Measurements from ENCODE around the gene SMIM8. TPM values are rescaled to one million over a fixed set of nuclear protein-coding genes. Genes with fewer than 3 reads are reported as not detected.

Gene SMIM8
- total RNA-seq, 1 donor from 2014 or later: 13.5 TPM

DNA sequence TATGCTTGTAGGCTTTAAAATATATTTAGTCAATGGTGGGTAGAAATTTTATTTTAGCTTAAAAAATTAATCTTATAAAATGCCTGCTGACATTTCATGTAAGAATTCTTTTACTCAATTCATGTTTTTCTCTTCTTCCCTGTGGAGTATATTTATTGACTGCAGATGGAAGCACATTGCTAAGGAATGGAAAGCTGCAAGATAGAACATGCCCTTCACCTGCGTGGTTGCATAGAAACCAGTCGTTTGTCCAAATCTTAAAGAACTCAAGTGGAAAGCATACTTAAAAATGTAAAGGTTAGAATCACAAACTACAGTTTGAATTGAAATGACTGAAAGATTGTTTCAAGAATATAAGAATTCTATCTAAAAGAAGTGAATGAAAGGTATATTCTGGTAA is 52.9 kb downstream of the SMIM8 start:
- Mint-ChIP-seq H3K4me3 (no peak overlapping the region), H3K36me3 (ENCODE audit: low read depth) (peaks cover 14% of the 10 kb centered on the region), H3K27me3 (ENCODE audit: low read depth) (no peaks in the 10 kb centered on the region), H3K4me1 (no peaks in the 10 kb centered on the region), H3K9me3 (no peaks in the 10 kb centered on the region), H3K27ac (ENCODE audit: unreplicated experiment) (no peak overlapping the region)
- no peak for TF ChIP-seq CTCF (conservative IDR thresholded peaks at IDR 0.05)
- DNase-seq (ENCODE audit: low read depth, low spot score): no peak

DNA sequence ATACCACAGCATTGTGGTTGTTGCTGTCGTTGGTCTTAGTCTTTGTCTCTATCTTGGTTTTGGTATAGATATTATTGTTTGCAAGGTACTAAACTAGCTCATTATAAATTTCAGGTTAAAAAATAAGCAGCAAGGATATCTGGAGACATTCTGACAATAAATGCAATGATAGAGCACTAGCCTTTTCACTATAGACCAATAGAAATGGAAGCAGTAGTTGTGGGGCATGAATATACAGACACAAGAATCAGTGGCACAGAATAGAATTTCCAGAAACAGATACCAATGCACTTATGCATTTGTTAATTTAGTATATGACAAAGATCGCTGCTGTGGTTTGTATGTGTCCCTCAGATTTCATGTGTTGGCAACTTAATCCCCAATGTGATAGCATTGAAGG is 54.3 kb downstream of the SMIM8 start:
- no peak for TF ChIP-seq CTCF (conservative IDR thresholded peaks at IDR 0.05)
- H3K9me3 Mint-ChIP-seq: no peaks in the 10 kb centered on the region
- H3K36me3 Mint-ChIP-seq (ENCODE audit: low read depth): peaks cover 14% of the 10 kb centered on the region
- no peak overlapping the region for H3K4me3 Mint-ChIP-seq
- H3K27ac Mint-ChIP-seq (ENCODE audit: unreplicated experiment): no peak overlapping the region
- H3K27me3 Mint-ChIP-seq (ENCODE audit: low read depth): no peaks in the 10 kb centered on the region
- no peaks in the 10 kb centered on the region for H3K4me1 Mint-ChIP-seq
- no peak for DNase-seq (ENCODE audit: low read depth, low spot score)

DNA sequence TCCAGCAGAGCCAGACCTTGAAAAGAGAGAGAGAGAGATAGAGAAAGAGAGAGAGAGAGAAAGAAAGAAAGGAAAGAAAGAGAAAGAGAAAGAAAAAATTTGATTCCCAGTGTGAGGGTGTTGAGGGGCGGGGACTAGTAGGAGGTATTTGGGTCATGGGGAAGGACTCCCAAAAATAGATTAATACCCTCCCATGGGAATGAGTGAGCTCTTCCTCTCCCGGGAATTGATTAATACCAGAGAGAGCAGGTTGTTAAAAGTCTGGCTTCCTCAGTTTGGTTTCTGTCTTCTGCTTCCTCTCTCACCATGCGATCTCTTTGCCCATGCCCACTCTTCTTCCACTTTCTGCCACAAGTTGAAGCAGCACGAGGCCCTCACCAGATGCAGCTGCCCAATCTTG is 56.6 kb downstream of the SMIM8 start:
- H3K4me1 Mint-ChIP-seq: no peaks in the 10 kb centered on the region
- TF ChIP-seq CTCF (conservative IDR thresholded peaks at IDR 0.05): no peak
- no peaks in the 10 kb centered on the region for H3K9me3 Mint-ChIP-seq
- DNase-seq (ENCODE audit: low read depth, low spot score): no peak
- H3K27ac Mint-ChIP-seq (ENCODE audit: unreplicated experiment): no peak overlapping the region
- peaks cover 5% of the 10 kb centered on the region for H3K36me3 Mint-ChIP-seq (ENCODE audit: low read depth)
- no peaks in the 10 kb centered on the region for H3K27me3 Mint-ChIP-seq (ENCODE audit: low read depth)
- H3K4me3 Mint-ChIP-seq: no peak overlapping the region

GRCh38 chr6:87382861-87383260 is 60.5 kb downstream of the SMIM8 start:
- H3K9me3 Mint-ChIP-seq: no peaks in the 10 kb centered on the region
- no peaks in the 10 kb centered on the region for H3K27me3 Mint-ChIP-seq (ENCODE audit: low read depth)
- no peak for DNase-seq (ENCODE audit: low read depth, low spot score)
- no peak overlapping the region for H3K4me3 Mint-ChIP-seq
- H3K4me1 Mint-ChIP-seq: no peaks in the 10 kb centered on the region
- TF ChIP-seq CTCF (conservative IDR thresholded peaks at IDR 0.05): no peak
- H3K27ac Mint-ChIP-seq (ENCODE audit: unreplicated experiment): no peak overlapping the region
- peaks cover 2% of the 10 kb centered on the region for H3K36me3 Mint-ChIP-seq (ENCODE audit: low read depth)

- no peak for TF ChIP-seq CTCF (conservative IDR thresholded peaks at IDR 0.05)
- H3K27me3 Mint-ChIP-seq (ENCODE audit: low read depth): no peaks in the 10 kb centered on the region
- H3K9me3 Mint-ChIP-seq: no peaks in the 10 kb centered on the region
- H3K4me3 Mint-ChIP-seq: no peak overlapping the region
- DNase-seq (ENCODE audit: low read depth, low spot score): no peak
- H3K4me1 Mint-ChIP-seq: no peaks in the 10 kb centered on the region
- H3K27ac Mint-ChIP-seq (ENCODE audit: unreplicated experiment): no peak overlapping the region
- H3K36me3 Mint-ChIP-seq (ENCODE audit: low read depth): peaks cover 2% of the 10 kb centered on the region
Observed at GRCh38 chr6:87384038-87384437, 61.6 kb downstream of the SMIM8 start.

- no peak overlapping the region for H3K4me3 Mint-ChIP-seq
- DNase-seq (ENCODE audit: low read depth, low spot score): no peak
- no peaks in the 10 kb centered on the region for H3K9me3 Mint-ChIP-seq
- no peak for TF ChIP-seq CTCF (conservative IDR thresholded peaks at IDR 0.05)
- H3K4me1 Mint-ChIP-seq: no peaks in the 10 kb centered on the region
- no peaks in the 10 kb centered on the region for H3K27me3 Mint-ChIP-seq (ENCODE audit: low read depth)
- H3K27ac Mint-ChIP-seq (ENCODE audit: unreplicated experiment): no peak overlapping the region
- H3K36me3 Mint-ChIP-seq (ENCODE audit: low read depth): no peaks in the 10 kb centered on the region
Observed at GRCh38 chr6:87384449-87384848, 62.1 kb downstream of the SMIM8 start.

Data from neural crest cell (in vitro differentiated cells).